Stimulated activated CD4-positive, alpha-beta T cell treated with anti-CD3 and anti-CD28 coated beads, Interleukin-2, amount 100 ng/mL, for 4 hours (primary cell): Measurements from ENCODE around the gene KLHL3.

Experiments
- DNase-seq: peaks from one replicate; pipeline ENCODE4 v3.0.0-alpha.2; 2020; ENCODE audit warnings: low read depth

KLHL3 gene

DNA sequence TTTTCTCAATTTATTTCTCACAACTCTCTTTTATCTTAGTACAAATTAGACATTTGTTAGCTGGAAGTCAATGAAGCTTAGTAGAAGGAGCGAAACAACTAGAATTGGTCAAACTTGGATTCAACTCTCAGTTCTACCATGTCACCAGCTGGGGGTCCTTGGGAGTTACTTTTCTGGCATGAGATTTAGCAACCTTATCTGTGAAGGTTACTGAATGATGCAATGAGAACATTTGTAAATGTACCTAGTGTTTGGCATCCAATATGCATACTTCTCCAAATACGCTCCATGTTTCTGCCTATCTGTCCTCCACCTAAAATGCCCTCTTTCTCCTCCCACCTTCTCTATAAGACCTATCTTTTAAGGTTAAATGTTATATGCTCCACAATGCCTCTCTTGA, 12.0 kb upstream of the KLHL3 start:
- no peak for DNase-seq

DNA sequence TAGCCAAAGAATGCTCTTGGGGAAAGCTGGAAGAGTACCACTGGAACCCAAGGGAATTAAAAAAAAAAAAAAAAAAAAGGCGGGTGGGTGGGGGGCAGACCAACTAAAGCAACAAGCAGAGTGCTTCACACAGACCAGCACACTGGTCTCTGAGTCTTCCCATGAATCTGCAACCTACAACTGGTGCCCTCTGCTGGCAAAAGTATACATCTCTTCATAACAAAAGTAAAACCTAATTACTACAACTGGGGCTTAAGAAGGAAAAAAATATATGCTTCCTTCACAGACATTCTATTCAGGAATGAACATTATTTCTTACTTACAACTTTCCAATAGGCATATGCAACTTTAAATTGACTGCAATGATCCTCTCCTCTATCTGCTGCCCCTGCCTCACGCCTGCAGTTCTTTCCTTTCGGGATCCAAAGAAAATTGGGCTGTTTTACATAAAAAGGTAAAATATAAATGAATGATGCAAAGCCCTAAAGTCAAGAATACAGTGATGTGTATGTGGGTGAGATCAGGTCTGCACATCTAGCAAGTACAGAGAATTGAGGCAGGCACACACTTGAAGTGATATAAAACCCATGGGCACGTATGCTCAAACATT, 7.2 kb upstream of the KLHL3 start:
- DNase-seq, result peak; percentile 54

DNA sequence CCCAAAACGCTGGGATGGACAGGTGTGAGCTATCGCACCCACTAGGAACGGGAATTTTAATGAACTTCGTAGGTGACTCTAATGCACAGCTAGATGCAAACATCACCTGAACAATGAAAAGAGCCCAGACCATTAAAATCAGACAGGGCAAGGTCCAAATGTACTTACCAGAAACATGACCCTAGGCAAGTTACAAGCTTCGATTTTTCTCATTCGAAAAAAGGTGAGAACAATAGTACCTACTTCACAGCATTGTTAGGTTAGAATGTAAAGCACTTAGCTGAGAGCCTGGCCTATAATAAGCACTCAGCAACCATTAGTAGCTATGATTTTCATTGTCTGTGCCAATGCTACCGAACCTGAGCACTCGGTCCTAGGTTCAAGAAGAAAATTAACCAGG, 5.8 kb upstream of the KLHL3 start:
- DNase-seq, result no peak

- DNase-seq, result no peak
Observed at GRCh38 chr5:137739737-137740136, 3.8 kb upstream of the KLHL3 start.

GRCh38 chr5:137738947-137739346, 3.1 kb upstream of the KLHL3 start:
- no peak for DNase-seq

DNA sequence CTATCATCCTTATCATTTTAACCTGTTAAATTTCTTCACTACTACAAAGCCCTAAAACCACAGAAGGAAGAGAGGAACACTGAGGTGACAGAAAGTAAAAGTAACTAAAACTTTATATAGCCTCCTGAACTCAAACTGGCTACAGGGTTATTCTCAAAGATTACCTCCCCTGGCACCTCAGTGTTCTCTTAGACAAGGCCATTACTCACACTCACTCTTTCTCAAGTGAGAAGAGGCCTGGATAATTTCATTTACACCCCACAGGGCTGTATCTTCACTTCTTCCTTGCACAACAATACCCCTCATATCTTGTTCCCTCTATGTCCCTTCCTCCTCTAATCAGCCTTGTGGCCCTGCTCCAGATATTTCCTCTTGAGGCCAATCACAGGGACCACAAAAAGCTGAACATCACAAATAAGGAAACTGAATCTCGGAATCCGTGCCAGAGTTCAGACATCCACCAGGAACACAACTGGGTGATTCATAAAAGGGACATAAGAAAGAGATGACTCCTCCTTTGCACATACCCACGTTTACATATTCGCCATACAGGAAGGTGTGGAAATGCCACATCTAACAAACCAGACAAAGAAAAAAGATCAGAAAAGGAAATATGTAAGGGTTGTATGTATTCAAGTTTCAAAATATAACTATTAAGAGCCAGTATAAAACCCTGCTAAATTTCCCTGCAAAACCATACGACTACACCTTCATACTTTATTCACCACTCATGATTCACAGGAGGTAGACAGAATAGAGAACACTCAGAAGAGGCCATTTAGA, 1.7 kb upstream of the KLHL3 start:
- no peak for DNase-seq

DNA sequence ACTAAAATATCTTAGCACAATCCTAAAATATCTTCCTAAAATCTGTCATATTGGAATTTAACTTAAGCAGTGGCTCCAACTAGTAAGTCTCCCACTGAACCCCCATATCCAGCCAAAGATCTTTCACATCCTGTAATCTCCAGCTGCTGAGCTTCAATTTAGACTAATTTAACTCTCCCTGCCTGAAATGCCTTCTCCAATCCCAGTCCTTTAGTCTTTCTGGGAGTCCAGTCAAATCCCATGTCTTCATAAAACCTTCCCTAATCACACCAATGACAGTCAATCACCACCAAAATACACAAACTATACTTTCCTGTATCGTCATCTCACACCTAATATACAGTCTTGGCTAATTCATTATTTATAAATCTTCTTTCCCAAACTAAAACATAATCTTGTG, 607 bp upstream of the KLHL3 start:
- no peak for DNase-seq

- no peak for DNase-seq
Observed at GRCh38 chr5:137734962-137735554, 831 bp downstream of the KLHL3 start.

DNA sequence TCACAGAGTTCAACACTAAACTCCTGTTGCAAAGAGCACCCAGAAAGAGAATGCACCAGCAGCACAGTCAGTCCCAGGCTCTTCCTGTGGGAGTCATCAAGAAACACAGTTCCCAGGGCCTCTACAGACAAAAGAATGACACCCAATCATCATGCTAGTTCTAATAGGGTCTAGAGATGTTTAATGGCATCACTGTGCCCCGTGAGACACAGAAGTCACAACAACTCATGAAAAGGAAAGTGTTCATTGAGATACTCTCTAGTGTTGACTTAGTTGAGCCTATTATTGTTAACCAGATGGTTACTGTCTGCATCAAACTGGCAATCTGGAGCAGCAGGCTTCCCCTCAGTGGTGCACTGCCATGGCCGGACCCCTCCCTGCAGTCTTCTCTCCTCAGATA, 1.6 kb downstream of the KLHL3 start:
- no peak for DNase-seq

GRCh38 chr5:137733922-137734321, 2.0 kb downstream of the KLHL3 start:
- no peak for DNase-seq

DNA sequence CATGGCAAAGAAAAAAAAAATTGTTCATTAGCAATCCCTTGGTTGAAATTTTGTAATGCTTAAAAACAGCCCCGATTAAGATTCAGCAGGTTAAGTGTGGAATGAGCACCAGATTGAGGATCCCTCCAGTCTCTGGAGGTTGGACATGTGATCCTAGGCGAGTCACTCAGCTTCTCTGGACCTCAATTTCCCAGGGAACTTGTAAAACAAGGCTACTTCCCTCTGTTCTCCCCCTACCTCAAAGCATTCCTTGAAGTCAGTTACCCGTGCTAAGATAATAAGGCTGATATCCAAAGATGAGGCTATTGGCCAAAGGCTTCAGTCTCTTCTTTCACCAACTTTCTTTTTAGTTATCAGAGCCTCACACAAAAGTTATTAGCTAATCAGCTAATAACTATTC, 2.9 kb downstream of the KLHL3 start:
- DNase-seq, result no peak

GRCh38 chr5:137731176-137731575, 4.7 kb downstream of the KLHL3 start:
- no peak for DNase-seq

DNA sequence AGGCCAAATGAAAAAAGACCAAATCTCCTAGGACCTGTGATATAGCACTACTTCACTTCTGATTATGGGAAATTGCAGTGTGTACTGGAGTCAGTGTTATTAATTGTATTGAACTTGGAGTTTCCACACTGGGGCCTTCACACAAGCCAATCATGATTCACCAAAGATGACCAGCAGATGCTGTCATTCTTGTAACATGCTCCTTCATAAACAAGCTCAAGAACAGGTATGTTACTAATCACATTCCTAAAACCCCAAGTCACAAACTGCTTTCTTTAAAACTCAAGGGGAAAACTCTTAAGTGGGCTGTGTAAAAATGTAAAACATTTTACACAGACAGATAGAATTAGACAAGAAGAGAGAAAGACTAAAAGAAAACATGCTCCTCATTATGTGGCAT, 5.6 kb downstream of the KLHL3 start:
- DNase-seq, result no peak

DNA sequence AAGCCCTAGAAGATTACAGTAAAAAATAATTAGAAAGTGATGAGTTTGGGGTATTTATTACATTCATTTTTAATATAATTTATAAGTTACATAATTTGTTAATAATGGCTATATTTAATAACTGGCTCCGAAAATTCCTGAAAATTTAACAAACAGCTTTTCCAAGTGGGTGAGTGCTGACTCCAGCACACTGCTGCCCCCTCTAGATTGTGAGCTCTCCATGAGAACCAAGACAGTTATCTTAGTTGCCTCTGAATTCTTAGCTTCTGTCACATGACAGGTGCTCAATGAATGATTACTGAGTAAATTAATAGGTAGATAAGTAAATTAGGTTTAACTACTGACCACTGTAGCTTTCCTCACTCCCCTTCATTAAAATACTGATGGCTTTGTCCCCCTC, 7.8 kb downstream of the KLHL3 start:
- DNase-seq, result no peak

DNA sequence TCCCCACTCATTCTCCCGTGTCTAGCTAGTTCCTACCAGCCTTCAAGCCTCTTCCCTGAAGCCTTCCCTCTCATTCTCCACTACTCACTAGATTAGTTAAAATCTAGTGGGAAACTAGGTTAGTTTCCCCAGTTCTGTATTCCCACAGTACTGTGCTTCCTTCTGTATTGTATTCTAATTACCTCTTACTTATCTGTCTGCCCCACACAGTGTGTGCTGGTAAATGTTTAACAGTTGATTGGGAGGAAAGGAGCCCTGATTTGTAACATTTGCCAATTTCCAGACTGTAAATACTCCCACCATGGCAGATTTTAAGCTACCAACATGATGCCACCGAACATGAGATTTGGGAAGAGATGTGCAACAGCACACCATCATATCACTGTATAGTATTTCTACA, 8.3 kb downstream of the KLHL3 start:
- DNase-seq, result no peak

DNA sequence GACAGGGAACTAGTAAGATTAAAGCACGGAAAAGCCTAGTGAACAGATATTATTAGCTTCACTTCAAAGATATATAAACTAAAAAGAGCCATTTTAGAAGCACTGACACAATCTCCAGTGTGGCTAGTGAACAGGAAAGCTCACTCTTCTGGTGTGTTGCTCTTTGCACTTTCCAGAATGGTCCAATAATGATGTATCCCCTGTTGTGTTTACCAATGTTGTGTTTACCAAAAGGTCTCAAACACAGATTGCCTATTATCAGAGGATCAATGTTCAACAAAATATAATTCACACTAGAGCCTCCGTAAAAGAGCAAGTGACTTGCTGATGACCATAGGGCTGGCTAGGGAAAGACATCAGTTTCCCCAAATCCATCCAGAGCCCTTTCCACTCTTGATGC, 11.6 kb downstream of the KLHL3 start:
- no peak for DNase-seq

DNA sequence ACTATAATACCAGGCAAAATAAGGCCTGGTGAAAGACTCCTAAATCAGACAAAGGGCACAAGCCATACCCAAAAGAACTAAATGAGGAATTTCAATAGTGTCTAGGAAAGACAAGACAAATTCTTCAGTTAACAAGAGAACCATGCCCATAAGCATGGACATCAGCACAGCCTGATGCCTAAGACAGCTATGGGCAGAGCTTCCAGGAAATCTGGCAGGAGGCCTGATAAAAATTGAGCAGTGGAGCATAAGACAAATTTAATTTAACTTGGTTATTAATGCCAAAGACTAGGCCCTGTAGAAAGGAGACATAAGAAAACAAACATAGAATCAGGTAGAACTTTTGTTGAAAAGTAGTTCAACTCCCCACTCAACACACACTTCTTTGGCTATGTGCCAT, 17.3 kb downstream of the KLHL3 start:
- no peak for DNase-seq

DNA sequence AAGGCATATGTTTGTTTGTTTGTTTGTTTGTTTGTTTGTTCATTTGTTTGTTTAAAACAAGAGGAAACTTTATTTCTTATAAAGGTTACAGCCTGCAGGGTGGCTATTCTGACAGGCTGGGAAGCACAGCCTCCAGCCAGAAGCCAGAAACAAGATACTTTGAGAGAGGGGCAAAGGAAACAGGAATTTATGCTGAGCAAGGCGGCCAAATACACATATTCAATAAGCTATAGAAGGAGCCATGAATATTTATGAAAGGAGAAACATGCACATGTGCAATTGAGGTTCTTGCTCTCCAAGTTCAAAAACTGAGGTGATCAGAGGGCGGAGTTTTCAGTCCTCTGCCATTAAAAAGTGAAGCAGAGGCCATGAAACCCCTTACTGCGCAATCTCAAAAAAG, 19.6 kb downstream of the KLHL3 start:
- DNase-seq, result no peak

DNA sequence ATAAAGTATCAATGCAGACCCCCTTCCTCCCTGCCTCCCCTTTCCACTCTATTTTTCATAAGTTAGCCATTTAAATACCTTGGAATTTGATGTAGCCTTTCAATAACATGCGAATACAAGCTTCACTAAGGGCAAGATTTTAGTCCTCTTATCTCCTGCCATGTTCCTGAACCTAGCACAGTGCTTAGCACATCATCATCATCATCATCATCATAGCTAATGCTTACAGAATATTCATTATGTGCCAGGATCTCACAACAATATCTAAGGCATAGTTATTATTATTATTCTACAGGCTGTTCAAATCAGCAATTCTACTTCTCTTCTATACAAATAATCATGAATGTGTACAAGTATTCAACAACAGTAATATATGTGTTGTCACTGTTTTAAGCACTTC, 20.4 kb downstream of the KLHL3 start:
- no peak for DNase-seq

GRCh38 chr5:137714946-137715345, 20.9 kb downstream of the KLHL3 start:
- DNase-seq, result no peak

DNA sequence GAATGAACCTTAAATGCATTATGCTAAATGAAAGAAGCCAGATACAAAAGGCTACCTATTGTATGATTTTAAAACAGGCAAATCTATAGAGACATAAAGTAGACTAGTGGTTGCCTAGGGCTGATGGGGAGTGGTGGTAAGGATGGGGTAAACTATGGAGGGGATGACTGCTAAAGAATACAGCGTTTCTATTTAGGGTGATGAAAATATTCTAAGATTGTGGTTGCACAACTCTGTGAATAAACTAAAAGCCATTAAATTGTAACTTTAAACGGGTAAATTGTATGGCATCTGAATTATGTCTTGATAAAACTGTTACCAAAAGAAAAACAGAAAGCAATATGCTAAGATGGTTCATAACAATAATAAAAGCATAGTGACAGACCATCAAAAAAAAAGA, 21.4 kb downstream of the KLHL3 start:
- DNase-seq, result no peak

DNA sequence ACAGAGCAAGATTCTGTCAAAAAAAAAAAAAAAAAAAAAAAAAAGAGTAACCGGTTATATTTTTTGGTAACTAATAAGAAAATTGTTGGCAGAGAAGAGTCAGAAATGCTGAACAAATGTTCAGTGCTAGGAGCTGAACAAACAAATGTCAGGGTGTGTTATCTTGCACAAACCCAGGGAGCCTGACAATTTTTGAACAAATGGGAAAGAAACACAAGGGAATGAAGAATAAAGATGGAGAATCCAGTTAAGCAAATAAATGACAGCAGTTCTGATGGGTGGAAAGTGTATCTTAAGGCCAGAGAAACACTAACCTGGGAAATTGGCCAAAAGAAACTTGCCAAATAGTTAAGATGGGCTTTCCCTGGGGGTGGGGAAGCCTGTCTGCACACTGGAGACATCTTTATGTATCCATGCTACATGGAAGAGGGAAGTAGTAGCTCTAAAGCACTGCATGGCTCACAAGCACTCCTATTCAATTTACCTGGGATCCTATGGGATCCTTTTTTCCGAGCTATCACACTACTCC, 23.7 kb downstream of the KLHL3 start:
- DNase-seq, result no peak

DNA sequence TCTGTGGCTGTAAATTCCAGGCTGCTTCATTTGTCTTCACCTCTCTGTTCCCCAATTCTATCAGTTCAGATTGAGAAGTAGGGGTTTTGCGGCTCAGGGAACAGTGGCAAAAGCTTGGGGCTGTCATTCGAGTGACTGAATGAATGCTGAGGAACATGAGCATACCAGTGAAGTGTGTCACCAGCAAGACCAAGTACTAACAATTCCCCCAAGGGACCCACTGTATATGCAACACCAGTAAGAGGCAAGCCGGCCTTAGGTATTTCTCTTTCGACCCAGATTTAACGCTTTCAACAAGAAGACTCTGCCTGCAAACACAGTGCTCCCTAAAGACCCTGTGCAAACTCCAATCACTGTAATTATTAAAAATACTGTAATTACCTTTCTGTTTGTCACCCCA, 25.8 kb downstream of the KLHL3 start:
- no peak for DNase-seq
